Lower lobe of right lung (tissue), 2 donors: ENCODE results near the gene SLC22A7. TPM values are rescaled to one million over a fixed set of nuclear protein-coding genes. Genes with fewer than 3 reads are reported as not detected.

Experiments used
- ATAC-seq, 2 donors: fragments of 200-7000 bp; cut with Tn5 transposase; one replicate each; pipeline ENCODE4 v1.9.1; 2020 to 2022; ENCODE audit warnings: mild to moderate bottlenecking in 2 of 2, moderate library complexity in 2 of 2
- DNase-seq: peaks from one replicate; pipeline ENCODE4 v3.0.0-alpha.2; 2020
- H3K27ac ChIP-seq: fragments of 200-600 bp; one replicate; pipeline ENCODE4 v1.8.0; 2022
- H3K27me3 ChIP-seq: fragments of 200-600 bp; one replicate; pipeline ENCODE4 v1.8.0; 2022; ENCODE audit warnings: low read depth
- H3K36me3 ChIP-seq: fragments of 200-600 bp; one replicate; pipeline ENCODE4 v1.8.0; 2022; ENCODE audit warnings: mild to moderate bottlenecking
- H3K4me1 ChIP-seq: fragments of 200-600 bp; one replicate; pipeline ENCODE4 v1.8.0; 2022
- H3K4me3 ChIP-seq: fragments of 200-600 bp; one replicate; pipeline ENCODE4 v1.8.0; 2022; ENCODE audit warnings: mild to moderate bottlenecking
- H3K9me3 ChIP-seq: fragments of 200-600 bp; one replicate; pipeline ENCODE4 v1.8.0; 2022
- intact Hi-C: fragments of 100-400 bp; cut with DNase I; formaldehyde crosslinking; loops from one replicate; pipeline ENCODE4 v1.11.0; 2022
- total RNA-seq: library from RNA; stranded (reverse); fragmentation: NEBNext Ultra II Directional; extraction: Animal tissue kit (Norgen Biotek cat#: 25700); gene quantifications from one replicate; pipeline ENCODE4 v1.2.1, GENCODE V29; 2021
- TF ChIP-seq, protein P1 (sequence below): fragments of 200-600 bp; IDR thresholded peaks from one replicate; pipeline ENCODE4 v1.8.0; 2022; ENCODE audit warnings: antibody characterized with exemption, mild to moderate bottlenecking
- donor health status: DM: no; HTN: yes; CAD: no; lungs with severe emphysema.

SLC22A7 gene
- total RNA-seq, 1 donor from 2014 or later, result not detected

DNA sequence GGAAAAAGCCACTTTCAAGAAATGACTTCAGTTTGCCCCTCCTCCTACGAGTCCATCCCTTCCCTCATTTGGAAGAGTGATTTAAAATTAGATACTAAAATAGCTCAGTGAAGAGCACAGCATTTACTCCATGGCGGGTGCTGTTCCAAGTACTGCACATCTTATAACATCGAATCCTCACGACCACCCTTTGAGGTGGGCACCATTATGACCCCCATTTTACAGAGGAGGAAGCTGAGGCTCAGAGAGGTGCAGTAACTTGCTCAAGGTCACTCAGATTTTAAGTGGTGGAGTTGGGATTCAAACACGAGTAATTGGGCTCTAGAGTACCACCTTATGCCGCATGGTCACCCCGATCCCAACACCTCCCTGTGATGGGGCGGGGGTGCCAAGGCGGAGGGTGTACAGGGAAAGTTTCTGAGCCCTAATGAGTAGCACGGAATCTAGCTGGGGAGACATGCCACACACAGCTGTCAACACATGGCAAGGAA, 29.2 kb upstream of the SLC22A7 start:
- DNase-seq (no peak), ATAC-seq (no peak)
- TF ChIP-seq, protein P1, sequence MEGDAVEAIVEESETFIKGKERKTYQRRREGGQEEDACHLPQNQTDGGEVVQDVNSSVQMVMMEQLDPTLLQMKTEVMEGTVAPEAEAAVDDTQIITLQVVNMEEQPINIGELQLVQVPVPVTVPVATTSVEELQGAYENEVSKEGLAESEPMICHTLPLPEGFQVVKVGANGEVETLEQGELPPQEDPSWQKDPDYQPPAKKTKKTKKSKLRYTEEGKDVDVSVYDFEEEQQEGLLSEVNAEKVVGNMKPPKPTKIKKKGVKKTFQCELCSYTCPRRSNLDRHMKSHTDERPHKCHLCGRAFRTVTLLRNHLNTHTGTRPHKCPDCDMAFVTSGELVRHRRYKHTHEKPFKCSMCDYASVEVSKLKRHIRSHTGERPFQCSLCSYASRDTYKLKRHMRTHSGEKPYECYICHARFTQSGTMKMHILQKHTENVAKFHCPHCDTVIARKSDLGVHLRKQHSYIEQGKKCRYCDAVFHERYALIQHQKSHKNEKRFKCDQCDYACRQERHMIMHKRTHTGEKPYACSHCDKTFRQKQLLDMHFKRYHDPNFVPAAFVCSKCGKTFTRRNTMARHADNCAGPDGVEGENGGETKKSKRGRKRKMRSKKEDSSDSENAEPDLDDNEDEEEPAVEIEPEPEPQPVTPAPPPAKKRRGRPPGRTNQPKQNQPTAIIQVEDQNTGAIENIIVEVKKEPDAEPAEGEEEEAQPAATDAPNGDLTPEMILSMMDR, result no peak
- no peak overlapping the region for H3K27ac ChIP-seq
- H3K36me3 ChIP-seq, result no peaks in the 10 kb centered on the region
- peaks cover 11% of the 10 kb centered on the region for H3K27me3 ChIP-seq
- H3K4me3 ChIP-seq, result no peak overlapping the region
- no peaks in the 10 kb centered on the region for H3K9me3 ChIP-seq
- H3K4me1 ChIP-seq, result peaks cover 10% of the 10 kb centered on the region
- intact Hi-C loops, result no loop called here

DNA sequence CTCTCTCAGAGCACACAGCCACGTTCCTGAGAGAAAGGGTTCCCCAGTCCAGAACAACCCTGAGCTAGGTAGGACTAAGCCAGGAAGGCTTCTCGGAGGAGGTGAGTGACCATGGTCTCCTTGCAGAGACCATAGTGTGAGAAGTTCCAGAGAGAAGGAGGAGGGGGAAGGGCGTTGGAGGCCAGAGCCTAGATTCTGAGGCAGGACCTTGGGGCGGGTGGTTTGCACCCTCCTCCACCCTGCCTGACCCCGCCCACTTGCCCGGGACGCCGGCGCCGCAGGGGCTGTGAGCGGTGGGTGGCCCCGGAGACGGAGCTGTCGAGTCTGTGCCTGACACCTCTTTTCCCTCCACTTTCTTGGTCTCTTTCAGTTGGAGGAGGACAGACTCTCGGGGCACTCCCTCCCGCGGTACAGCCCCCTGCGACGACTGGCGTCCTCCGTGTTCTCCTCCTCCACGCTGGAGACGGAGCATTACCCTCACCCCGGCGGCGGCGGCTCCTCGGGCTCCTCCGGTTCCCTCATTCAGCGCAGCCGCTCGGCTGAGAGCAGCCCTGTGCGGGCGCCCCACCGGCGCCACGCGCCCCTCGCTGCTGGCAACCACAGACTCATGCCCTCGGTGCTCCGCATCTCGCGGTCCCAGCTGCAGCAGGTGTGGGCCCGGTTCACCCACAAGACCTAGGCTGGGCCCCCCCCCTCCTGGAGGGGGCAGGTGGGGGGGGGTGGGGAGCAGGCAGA, 28.6 kb upstream of the SLC22A7 start:
- Histone ChIP-seq H3K27ac (no peak overlapping the region), H3K4me1 (peaks cover 10% of the 10 kb centered on the region), H3K4me3 (peak overlapping the region; percentile 49), H3K9me3 (no peaks in the 10 kb centered on the region), H3K27me3 (peaks cover 14% of the 10 kb centered on the region), H3K36me3 (no peaks in the 10 kb centered on the region)
- no peak for DNase-seq
- TF ChIP-seq, protein P1, result no peak
- intact Hi-C loops, result no loop called here
- ATAC-seq, result peak; percentile 52 to 53

DNA sequence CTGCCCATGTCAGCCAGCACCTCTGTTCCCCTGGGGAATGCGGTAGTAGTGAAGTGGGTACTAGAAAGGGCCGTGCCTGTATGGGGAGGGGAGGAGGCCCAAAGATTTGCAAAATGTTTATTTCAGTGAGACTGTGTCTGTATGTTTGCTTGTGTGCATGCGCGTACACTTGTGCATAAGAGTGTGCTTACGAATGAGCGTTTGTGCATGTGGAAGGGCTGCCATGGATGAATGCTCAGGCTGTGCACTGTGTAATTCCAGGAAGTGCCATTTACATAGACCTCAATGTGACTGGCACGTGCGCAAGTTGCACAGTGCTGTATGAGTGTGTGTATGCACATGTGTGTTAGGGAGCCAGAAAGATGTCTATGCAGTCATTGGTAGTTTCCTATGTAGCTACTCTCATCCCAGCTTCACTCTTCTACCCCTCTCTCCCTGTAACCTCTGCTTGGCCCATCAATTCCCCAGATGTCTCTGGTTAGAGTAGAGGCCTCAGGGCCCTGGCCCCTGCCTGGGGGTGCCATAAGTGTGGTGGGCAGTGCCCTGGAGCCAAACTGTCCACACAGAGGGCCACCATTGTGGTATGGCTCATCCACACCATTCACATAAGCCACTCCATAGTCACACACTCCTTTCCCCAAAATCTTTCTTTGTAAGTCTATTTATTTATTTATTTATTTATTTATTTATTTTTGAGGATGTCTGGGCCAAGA, 26.8 kb upstream of the SLC22A7 start:
- H3K27ac ChIP-seq, result no peak overlapping the region
- TF ChIP-seq, protein P1, result no peak
- DNase-seq, result no peak
- peak in 1 of 2 donors; percentile 34 for ATAC-seq
- peaks cover 32% of the 10 kb centered on the region for H3K27me3 ChIP-seq
- H3K36me3 ChIP-seq, result no peaks in the 10 kb centered on the region
- no peaks in the 10 kb centered on the region for H3K9me3 ChIP-seq
- peaks cover 26% of the 10 kb centered on the region for H3K4me1 ChIP-seq
- intact Hi-C loops, result no loop called here
- H3K4me3 ChIP-seq, result no peak overlapping the region

DNA sequence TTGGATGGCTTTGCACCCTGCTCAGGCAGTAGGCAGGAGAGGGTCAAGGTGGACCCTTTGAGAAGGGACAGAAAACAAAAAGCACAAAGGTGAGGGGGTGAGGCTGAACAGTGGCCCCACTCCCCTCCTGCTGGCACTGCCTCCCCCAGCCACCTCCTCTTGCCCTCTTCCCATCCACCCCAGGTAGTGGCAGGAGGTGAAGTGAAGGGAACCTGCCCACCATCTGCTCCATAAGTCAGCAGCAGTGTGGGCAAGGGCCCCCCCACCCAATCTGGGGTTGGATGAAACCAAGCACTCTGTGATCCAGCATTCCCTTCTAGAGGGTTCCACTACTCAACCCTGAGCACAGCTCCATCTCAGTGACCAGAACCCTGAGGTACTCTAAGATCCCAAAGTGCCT, 26.1 kb upstream of the SLC22A7 start:
- H3K4me1 ChIP-seq, result peaks cover 29% of the 10 kb centered on the region
- DNase-seq, result no peak

DNA sequence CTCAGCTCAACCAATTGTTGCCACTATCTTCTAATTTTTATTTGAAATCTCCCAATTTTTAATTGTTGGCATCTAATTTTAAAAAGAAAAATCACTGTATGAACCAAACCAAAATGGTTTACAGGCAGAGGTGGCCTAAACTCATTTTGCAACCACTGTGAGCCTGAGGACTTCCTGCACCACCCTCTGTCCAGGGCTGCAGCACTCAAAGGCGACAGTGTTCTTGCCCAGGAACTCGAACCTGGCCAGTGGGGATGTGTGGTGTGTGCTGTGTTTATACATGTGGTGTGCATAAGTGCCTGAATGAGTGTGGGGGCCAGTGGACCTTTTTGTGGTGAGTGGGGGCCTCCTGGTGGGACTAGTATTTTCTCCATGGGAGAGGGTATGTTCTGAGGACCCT, 24.4 kb upstream of the SLC22A7 start:
- DNase-seq (no peak), ATAC-seq (no peak)
- H3K36me3 ChIP-seq, result no peaks in the 10 kb centered on the region
- peaks cover 29% of the 10 kb centered on the region for H3K4me1 ChIP-seq
- H3K9me3 ChIP-seq, result no peaks in the 10 kb centered on the region
- peaks cover 35% of the 10 kb centered on the region for H3K27me3 ChIP-seq
- H3K27ac ChIP-seq, result no peak overlapping the region
- TF ChIP-seq, protein P1, result no peak
- no peak overlapping the region for H3K4me3 ChIP-seq
- intact Hi-C loops, result no loop called here

More for the DNA sequence above, 26.1 kb upstream of the SLC22A7 start:
- peaks cover 37% of the 10 kb centered on the region for H3K27me3 ChIP-seq
- no peaks in the 10 kb centered on the region for H3K9me3 ChIP-seq
- no peak for ATAC-seq
- no peaks in the 10 kb centered on the region for H3K36me3 ChIP-seq
- intact Hi-C loops, result no loop called here
- H3K27ac ChIP-seq, result no peak overlapping the region
- H3K4me3 ChIP-seq, result no peak overlapping the region
- TF ChIP-seq, protein P1, result no peak
